GM12873 (cell line): Measurements from ENCODE around the gene KDM5C.

Experiments
- TF ChIP-seq, protein P1 (sequence below): IDR thresholded peaks from 2 replicates; pipeline ENCODE4 v1.5.1; 2012; ENCODE audit warnings: low read depth, mild to moderate bottlenecking, moderate library complexity, low read length, control low read depth; ENCODE audit not compliant: insufficient read depth; ENCODE audit errors: missing control alignments

KDM5C gene

DNA sequence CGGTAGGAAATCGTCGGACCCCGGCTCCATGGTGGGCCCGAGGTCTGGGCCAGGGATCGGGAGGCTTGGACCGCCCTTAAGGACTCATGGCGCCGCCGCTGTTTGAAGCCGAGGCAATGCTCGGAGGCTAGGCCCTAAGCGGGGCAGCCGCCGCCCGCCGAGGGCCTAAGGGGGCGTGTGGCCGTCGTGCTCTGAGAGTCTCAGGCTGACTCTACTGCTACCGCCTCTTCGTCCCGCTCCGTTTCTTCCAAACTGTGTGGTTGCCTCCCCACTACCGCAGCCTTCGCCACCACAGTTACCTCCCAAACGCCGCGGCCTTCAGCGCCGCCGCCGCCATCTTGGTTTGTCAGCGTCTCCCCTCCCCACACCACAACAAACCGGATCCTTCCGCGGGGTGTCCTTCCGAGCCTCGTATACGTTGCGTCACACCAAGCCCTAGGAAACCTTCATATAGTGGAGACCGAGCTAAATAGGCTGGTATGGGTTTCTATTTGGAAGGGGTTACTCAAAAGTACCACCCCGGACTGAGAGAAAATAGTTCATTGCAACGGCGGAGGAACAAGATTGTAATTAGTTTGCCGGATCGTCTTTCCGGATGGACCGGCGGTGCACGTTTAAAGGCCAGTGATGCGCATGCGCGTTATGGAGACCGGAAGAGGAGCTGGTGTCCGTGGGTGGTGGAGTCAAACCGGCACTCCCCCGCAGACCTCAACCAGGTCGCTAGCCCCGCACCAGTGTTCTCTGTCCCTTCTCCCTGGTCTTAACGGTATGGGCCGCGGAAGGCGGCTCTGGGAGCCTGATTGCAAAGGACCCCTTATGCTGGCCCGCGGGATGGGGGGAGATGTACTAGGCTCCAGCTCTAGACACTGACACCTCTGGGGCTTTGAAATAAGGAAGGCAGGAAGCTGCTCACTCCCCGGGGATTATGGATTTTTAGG, at the start of gene KDM5C:
TSS of gene KDM5C (minus strand) at position 348 of the 938 bp plus-strand sequence. CDS start at position 30, 318 bp downstream.
- TF ChIP-seq, protein P1, sequence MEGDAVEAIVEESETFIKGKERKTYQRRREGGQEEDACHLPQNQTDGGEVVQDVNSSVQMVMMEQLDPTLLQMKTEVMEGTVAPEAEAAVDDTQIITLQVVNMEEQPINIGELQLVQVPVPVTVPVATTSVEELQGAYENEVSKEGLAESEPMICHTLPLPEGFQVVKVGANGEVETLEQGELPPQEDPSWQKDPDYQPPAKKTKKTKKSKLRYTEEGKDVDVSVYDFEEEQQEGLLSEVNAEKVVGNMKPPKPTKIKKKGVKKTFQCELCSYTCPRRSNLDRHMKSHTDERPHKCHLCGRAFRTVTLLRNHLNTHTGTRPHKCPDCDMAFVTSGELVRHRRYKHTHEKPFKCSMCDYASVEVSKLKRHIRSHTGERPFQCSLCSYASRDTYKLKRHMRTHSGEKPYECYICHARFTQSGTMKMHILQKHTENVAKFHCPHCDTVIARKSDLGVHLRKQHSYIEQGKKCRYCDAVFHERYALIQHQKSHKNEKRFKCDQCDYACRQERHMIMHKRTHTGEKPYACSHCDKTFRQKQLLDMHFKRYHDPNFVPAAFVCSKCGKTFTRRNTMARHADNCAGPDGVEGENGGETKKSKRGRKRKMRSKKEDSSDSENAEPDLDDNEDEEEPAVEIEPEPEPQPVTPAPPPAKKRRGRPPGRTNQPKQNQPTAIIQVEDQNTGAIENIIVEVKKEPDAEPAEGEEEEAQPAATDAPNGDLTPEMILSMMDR = no peak

DNA sequence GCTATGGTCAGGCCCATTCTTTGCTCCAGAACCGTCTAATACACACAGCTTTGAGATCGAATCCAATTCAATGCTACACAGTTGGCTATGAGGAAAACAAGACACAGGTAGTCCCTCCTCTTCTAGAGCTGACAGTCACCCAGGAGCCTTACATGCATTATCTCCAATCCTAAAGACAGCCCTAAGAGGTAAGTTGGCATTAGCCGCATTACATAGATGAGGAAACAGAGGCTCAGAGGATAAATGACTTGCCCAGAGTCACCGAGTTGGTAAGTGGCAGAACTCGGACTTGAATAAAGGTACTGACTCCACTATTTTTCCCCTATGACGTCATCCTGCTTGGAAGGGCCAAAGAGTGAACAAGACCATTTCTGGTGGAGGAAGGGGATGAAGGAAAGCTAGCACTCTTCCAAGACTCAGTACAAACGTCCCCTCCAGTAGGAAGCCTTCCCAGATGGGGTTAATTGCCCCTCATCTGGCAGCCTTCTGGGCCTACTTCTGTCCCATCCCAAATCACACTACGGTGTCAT, 47.9 kb upstream of the KDM5C start:
- TF ChIP-seq, protein P1 = no peak

DNA sequence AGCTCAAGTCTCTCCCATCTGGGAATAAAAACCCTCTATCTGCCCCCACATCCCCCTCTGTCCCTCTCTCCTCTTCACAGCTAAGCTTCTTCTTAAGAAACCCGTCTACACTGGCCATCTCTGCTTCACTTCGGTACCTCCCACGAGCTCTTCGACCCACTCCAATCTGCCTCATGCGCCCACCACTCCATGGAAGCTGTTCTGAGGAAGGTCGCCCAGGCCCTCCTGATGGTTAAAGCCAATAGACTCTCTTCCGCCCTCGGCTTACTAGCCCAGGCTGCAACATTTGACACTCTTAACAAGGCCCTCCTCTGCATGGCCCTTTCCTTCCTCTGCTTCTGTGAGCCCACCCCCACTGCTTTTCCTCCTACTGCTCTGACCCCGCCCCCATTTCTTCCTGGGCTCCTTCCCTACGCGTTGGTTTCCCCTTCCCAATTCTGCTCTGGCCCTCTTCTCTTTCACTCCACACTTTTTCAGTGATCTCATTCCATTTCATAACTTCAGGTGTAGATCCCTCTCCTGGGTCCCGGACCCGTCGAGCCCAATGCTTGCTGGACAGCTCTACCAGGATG, 44.6 kb upstream of the KDM5C start:
- TF ChIP-seq, protein P1 = no peak

DNA sequence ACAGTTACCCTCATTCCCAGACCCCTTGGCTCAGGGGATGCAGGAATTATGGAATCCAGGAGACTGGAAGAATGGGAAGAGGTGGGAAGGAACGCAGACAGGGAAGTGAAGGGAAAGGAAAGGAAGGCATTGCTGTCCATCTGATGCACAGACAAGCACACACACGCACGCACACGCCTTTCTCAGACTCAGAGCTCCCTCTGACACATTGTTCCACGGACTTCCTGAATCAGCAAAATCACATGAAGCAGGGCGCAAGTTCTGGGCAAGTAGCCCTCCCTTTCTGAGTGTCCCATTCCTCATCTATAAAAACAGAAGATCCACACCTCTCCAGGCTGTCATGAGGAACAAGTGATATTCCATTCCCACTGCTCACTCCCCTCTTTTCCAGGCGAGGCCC, 43.2 kb upstream of the KDM5C start:
- TF ChIP-seq, protein P1 = no peak

DNA sequence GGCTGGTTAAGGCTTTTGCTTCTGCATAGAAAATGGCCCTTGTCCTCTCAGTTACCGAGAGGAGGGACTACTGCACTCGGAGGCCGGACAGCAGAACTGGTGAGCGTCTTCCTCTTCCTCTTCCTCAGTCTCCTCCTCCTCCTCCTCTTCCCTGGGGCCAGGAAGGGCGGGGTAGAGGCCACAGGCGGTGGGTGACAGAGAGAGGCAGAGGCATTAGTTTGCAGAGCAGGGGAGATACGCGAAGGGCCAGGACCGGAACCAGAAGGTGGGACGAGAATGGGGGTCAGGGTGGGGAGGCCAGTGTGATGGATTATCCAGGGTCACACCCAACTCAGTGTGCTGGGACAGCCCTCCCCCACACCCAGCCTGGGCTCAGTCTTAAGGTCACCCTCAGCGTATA, 41.9 kb upstream of the KDM5C start:
- TF ChIP-seq, protein P1 = no peak

DNA sequence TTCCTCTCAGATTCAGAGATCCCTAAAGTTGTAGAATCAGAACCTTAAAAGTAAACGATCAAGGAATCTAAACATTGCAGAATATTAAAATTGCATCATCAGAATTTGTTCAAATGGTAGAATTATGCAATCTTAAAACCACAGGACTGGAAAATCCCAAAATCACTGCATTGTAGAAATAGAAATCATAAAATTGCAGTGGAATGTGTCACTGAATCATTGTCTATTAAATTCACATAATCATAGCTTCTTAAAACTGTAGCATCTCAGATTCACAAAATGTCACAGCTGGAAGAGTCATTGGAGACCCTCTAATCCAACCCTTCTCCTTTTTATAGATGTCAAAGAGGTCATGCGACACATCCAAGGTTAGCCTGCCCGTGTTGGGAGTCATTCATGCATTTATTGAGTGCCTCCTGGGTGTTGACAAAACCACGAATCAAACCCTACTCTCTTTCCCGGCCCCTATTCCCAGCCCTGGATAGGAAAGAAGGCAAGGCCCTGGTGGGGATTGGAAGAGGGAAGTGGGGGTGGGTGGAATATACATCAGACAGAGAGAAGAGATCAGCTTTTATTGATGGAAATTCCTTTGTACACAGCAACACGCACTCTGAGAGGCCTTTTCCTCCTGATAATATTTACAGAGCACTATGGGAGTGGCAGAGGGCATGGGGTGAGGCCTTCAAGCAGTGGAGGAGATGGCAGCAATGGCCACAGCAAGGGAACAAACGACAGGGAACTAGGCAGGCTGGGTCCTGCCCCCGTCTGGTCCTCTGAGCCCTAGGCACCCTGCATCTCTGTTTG, 41.0 kb upstream of the KDM5C start:
- TF ChIP-seq, protein P1 = no peak
